Activated CD4-positive, alpha-beta T cell treated with anti-CD3 and anti-CD28 coated beads, Interleukin-2, amount 50 U/mL, for 48 hours (primary cell): Measurements from ENCODE around the gene LRRC18.

Experiments
- DNase-seq, 2 experiments: peaks; one replicate each; pipeline ENCODE4 v3.0.0-alpha.2; 2020

Gene LRRC18

DNA sequence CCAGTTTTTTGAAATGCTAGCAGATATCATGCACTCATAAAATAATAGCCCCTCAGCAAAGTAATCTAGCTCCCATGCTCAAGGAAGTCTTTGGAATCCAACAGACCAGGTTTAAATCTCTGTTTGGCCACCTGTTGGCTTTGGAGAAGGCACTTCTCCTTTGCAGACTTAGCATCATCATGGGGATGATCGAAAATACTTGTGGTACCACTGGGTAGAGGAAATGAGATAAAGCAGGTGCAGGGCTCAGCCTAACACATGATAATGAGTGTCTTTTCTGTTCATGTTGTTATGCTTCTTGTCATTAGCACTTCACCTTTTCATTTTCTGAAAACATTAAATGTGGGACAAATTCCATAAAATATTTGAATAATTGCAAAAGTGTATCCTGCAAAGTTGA lies 67.4 kb downstream of the LRRC18 start:
- no peak for DNase-seq
